GM10266 (cell line): ENCODE measurements around the gene SREBF2.

Source experiments
- DNase-seq: peaks from one replicate; pipeline ENCODE4 v3.0.0; 2012; ENCODE audit errors: extremely low spot score
- TF ChIP-seq, protein P1 (sequence below): IDR thresholded peaks from 2 replicates; pipeline ENCODE4 v1.5.1; 2012; ENCODE audit warnings: mild to moderate bottlenecking, low read depth; ENCODE audit not compliant: control insufficient read depth, insufficient read depth; ENCODE audit errors: missing control alignments

SREBF2 gene

GRCh38 chr22:41801147-41801819 is 31.6 kb upstream of the SREBF2 start:
- TF ChIP-seq, protein P1, sequence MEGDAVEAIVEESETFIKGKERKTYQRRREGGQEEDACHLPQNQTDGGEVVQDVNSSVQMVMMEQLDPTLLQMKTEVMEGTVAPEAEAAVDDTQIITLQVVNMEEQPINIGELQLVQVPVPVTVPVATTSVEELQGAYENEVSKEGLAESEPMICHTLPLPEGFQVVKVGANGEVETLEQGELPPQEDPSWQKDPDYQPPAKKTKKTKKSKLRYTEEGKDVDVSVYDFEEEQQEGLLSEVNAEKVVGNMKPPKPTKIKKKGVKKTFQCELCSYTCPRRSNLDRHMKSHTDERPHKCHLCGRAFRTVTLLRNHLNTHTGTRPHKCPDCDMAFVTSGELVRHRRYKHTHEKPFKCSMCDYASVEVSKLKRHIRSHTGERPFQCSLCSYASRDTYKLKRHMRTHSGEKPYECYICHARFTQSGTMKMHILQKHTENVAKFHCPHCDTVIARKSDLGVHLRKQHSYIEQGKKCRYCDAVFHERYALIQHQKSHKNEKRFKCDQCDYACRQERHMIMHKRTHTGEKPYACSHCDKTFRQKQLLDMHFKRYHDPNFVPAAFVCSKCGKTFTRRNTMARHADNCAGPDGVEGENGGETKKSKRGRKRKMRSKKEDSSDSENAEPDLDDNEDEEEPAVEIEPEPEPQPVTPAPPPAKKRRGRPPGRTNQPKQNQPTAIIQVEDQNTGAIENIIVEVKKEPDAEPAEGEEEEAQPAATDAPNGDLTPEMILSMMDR, result no peak
- DNase-seq, result peak; percentile 36

- TF ChIP-seq, protein P1, result no peak
- no peak for DNase-seq
These were observed 31.0 kb upstream of the SREBF2 start for GRCh38 chr22:41801886-41802285.

DNA sequence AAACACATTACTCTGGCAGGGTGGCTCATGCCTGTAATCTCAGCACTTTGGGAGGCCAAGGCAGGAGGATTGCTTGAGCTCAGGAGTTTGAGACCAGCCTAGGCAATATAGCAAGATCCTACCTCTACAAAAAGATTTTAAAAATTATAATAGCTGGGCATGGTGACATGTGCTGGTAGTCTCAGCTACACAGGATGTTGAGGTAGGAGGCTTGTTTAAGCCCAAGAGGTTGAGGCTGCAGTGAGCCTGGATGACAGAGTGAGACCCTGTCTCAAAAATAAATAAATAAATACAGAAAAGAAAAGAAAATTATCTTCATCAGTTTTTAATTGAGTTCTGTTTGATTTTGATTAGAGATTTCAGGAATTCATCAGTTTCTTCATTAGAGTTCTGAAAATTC is 27.3 kb upstream of the SREBF2 start:
- DNase-seq, result no peak
- TF ChIP-seq, protein P1, result no peak

- DNase-seq, result no peak
- TF ChIP-seq, protein P1, result no peak
These were observed 24.5 kb upstream of the SREBF2 start for GRCh38 chr22:41808400-41808799.

DNA sequence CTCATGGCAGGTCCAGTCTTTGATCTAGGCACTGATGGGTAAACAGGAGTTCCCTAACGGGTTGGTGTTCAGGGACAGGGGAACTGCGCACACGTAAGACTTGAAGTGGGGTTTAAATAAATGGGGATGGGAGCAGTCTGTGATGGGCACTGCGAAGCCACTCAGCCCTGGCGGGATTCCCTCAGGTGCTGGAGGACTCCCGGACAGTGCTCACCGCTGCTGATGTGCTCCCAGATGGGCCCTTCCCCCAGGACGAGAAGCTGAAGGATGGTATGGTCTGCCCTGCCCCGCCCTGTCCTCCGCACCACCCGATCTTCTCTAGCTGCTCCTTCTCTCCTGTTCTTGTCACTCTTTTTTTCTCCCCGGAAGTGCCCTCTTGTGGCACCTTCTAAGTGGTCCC is 22.9 kb upstream of the SREBF2 start:
- DNase-seq, result no peak
- TF ChIP-seq, protein P1, result no peak

- TF ChIP-seq, protein P1, result no peak
- DNase-seq, result no peak
These were observed 19.9 kb upstream of the SREBF2 start for GRCh38 chr22:41812805-41813545.
